SIG-M5 treated with dmso at 0.1 percent for 504 hours (cell line): Measurements from ENCODE around the gene PKHD1.

Experiments used
- DNase-seq: peaks from one replicate; lab custom pipeline; 2025; ENCODE audit not compliant: unreplicated experiment; lab: John Stamatoyannopoulos, UW

PKHD1 gene

GRCh38 chr6:51717477-51717876 is 369.9 kb downstream of the PKHD1 start:
- no peak for DNase-seq

- no peak for DNase-seq
Measured at GRCh38 chr6:51711876-51712275, 375.5 kb downstream of the PKHD1 start.

GRCh38 chr6:51706086-51706485 is 381.3 kb downstream of the PKHD1 start:
- no peak for DNase-seq

GRCh38 chr6:51704932-51705540 is 382.4 kb downstream of the PKHD1 start:
- DNase-seq = no peak

- DNase-seq = no peak
Measured at GRCh38 chr6:51702851-51703250, 384.6 kb downstream of the PKHD1 start.

- no peak for DNase-seq
Measured at GRCh38 chr6:51684603-51685002, 402.8 kb downstream of the PKHD1 start.

GRCh38 chr6:51684038-51684437 is 403.4 kb downstream of the PKHD1 start:
- no peak for DNase-seq

GRCh38 chr6:51678905-51679620 is 408.4 kb downstream of the PKHD1 start:
- no peak for DNase-seq

- no peak for DNase-seq
Measured at GRCh38 chr6:51678274-51678673, 409.1 kb downstream of the PKHD1 start.

- no peak for DNase-seq
Measured at GRCh38 chr6:51675922-51676275, 411.5 kb downstream of the PKHD1 start.

GRCh38 chr6:51675020-51675921 is 412.1 kb downstream of the PKHD1 start:
- DNase-seq = no peak

GRCh38 chr6:51663525-51663924 is 423.9 kb downstream of the PKHD1 start:
- no peak for DNase-seq

- DNase-seq = no peak
Measured at GRCh38 chr6:51660767-51661166, 426.6 kb downstream of the PKHD1 start.

- no peak for DNase-seq
Measured at GRCh38 chr6:51657491-51657890, 429.9 kb downstream of the PKHD1 start.

GRCh38 chr6:51655517-51655916 is 431.9 kb downstream of the PKHD1 start:
- no peak for DNase-seq

GRCh38 chr6:51654647-51655046 is 432.8 kb downstream of the PKHD1 start:
- DNase-seq = no peak

- no peak for DNase-seq
Measured at GRCh38 chr6:51651132-51651817, 436.1 kb downstream of the PKHD1 start.

- no peak for DNase-seq
Measured at GRCh38 chr6:51648774-51649173, 438.6 kb downstream of the PKHD1 start.

- DNase-seq = no peak
Measured at GRCh38 chr6:51648236-51648635, 439.2 kb downstream of the PKHD1 start.

- no peak for DNase-seq
Measured at GRCh38 chr6:51644426-51644825, 443.0 kb downstream of the PKHD1 start.

- no peak for DNase-seq
Measured at GRCh38 chr6:51640021-51640420, 447.4 kb downstream of the PKHD1 start.
